GDM1 (cell line): ENCODE data around the gene RAB28.

ENCODE experiments used
- DNase-seq: peaks from one replicate; lab custom pipeline; 2025; lab: John Stamatoyannopoulos, UW

The RAB28 gene

DNA sequence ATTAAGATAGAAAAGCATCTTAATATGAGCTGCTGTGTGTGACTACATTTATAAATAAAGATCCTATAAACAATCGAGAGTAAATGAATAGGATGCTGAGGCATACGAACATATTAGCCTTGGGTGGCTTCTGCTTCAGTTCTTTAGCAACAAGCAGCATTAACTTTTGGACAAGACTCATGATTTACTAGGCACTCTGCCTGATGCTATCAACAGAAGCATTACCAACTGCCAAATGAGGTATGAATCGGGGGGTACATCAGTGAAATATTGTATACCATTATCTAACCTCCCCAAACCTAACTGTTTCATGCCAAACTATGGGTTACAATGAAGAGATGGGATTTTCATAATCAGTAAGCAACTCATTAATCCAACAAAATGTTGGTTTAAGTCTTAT lies 113.1 kb downstream of the RAB28 start:
- no peak for DNase-seq

DNA sequence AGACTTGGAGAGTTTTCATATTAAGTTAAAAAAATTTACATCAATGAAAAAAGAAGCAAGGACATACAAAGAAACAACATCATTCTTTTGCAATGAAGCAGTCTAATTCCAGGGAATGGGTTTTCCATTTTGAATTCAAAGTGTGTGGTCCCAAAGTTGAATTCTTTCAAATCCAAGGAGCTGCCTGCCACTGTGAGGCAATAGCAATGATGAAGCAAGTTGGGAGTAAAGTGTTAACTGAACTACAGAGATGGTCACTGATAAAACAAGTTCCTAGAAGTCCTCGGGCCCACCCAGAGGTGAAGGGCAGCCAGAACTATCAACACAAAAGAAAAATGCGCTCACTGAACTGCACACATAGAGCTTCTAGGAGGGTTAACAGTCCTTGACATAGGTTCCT lies 115.9 kb downstream of the RAB28 start:
- DNase-seq, result no peak

DNA sequence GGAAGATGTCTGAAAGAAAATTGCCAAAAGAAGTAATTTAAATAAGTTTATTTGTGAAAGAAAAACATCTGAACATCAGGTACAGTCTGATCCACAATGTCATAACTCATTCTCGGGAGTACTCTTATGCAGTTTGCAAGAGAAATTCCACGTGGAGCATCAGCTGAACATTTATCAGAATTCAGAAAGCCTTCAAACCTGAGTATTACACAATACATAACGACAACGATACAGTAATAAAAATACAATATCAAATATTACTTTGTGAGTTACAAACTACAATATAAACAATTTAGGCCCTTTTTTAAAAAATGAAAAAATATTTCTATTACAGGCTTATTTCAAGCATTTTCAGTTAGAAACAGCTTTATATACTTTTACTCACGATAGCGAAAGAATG lies 116.4 kb downstream of the RAB28 start:
- no peak for DNase-seq

DNA sequence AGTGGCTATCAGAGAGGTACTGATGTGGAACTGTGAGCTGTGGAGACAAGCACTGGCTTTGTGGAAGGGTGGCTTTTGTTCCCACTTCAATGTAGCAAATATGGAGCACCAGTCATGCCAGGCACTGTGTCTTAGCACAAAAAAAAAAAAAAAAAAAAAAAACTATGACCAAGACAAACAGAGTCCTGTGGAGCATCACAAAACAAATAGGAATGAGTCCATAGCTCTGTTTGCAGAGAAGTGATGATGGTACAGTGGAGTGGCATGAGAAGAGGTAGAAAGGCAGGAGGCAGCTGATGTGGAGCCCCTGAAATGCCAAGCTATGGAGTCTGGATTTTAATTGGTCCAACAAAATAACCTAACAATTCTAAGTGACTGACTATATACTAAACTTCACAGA lies 116.9 kb downstream of the RAB28 start:
- no peak for DNase-seq

DNA sequence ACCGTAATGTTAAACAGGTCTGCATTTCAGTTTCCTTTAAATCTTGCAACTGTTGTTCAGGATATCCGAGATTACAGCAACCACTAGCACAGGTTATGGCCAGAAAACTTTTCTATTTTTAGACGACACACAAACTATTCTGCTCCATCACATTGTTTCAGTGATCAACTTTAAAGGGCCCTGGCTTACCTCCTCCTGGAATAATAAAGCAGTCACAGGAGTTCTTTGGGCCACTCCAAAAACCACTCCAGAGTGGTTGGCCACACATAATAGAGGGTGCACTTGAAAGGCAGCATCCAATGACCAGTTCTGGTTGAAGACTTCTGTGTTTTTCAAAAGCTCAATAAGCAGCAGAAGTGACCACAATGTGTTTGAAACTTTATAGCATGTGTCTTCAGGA lies 118.9 kb downstream of the RAB28 start:
- no peak for DNase-seq

DNA sequence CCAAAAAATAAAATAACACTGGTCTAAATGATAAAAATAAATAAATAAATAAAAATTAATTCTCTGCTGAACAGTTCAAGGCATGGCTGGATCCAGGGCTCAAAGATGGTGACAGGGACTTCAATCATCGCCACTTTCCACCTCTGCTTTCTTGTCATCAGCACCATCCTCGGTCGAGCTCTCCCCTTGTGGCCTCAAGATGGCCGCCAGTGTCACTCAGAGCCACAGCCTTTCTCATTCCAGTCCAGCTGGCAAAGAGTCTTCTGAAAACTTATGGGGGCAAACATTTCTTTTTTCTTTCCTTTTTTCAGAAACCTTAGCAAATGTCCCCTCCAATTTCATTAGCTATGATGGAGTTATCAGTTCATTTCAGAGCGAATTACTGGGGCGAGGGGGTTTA lies 119.5 kb downstream of the RAB28 start:
- no peak for DNase-seq

DNA sequence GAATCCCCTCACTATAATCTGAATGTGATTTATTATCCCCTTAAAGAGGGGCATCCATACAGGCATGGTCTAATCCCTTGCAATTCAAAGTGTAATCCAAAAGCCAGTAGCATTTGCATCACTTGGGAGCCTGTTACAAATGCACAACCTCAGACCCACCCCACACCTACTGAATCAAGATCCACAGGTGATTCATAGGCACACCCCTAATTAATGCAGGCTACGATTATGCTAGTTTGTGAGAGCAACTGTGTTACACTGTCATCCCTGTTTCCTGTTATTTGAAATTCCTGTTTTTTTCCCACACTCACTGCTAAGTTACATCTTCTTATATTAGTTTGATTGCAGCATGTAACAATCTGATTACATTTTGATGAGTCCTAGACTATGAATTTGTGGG lies 120.0 kb downstream of the RAB28 start:
- DNase-seq, result no peak

DNA sequence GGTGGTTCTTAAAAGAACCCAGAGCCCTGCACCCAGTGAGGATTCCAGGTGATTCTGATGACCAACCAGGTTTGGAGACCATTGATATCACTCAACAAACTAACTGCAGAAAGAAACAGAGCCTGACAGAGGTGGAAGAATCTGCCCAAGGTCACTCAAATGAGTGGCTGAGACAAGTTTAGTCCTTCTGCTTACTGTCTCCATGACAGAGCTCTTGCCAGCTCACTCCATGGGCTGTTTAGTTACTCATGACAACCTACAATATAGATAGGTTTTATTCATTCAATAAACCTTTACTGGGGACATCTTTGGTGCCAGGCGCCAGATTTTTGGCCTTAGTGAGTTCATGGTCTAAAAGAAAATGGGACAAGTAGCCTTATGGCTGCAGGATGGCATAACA lies 124.3 kb downstream of the RAB28 start:
- no peak for DNase-seq

DNA sequence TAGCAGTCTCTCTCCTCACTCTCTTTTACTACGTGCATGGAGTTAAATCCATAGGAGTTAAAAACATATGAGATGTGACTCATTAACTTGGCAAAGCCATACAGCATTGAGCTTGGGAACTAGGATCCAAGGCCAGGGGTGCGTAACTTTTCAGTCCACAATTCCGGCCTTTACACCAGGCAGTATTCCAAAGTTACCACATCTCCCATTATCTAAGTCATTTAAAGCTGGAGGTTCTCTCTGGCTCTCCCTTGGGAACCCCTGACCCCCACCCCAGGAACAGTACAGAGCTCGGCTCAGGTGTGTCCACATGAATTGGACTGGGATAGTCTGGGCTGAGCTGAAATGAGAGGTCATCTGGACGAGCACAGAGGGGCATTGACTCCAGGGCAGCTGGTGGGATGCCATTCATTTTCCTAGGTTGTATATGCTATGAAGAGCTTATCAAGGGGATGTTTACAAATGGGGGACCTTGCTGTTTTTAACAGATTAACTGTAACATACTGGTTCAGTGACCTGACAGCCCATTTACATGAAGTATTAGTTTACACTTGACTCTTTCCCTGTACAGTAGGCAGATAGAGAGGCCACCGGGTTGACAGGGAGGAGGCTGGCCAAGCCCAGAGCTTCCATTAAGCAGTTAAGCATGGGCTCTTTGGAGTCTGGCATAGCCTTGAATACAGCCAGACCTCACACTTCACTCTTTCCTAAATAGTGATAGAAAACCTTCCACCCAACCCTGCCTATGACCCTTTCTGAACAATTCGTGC lies 128.8 kb downstream of the RAB28 start:
- DNase-seq, result no peak

DNA sequence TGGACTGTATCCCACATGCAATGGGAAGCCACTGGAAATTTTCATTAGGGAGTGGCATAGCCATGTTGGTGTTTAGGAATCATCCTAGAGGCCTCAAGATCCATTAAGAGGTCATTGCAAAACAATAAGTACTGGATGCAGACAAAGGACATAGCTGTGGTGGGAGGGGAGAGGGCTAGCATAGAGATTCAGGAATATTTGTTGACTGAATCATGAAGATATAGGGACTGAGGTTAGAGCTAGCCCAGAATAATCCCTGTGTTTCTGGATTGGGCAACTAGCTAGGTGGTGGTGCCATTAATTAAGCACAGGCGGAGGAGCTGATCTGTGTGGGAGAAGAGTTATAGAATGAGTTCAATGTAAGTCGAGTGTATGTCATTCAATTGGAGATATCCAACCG lies 135.0 kb downstream of the RAB28 start:
- DNase-seq, result no peak

DNA sequence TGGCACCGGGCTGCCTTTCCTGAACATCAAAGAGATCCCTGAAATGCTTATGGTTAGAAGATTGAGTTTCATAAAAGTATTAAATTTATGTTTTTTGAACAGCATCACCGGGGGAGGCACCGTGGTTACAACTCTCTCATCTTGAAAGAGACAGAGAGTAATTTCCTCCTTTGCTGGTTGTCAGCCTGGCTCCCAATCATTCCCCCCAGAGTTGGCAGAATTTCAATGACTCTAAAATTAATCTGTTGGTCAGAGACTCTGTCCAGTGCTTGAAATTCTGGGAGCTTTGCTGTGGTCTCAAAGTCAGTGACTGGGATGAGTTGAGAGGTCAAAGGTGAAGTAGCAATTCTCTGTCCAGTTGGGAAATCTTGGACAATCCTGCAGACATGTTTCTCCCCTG lies 135.9 kb downstream of the RAB28 start:
- no peak for DNase-seq

DNA sequence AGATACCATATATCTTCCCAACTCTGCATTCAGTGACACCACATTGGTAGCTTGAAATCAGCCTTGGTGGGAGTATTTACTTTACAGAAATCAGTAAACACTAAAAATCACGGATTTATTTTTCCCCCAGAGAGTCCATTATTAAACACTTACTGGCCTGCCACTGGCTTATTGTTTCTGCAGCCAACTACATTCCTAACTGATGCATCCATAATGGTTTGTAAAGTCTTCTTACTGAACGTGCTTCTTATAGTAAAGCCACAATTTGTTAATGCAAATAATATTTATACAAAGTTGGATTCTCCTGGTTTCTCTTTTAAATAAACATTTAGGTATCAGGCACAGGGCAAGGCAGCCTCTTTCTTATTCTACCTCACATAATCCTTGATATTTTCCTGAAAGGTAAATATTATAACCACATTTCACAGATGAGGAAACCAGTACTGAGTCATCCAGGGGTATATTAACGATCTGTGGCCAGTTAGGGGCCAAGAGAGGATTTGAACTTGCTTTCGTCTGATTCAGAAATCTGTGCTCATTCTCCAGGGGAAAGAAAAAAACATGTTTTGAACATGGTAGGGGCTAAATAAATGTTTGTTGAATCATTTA lies 136.5 kb downstream of the RAB28 start:
- DNase-seq, result no peak

DNA sequence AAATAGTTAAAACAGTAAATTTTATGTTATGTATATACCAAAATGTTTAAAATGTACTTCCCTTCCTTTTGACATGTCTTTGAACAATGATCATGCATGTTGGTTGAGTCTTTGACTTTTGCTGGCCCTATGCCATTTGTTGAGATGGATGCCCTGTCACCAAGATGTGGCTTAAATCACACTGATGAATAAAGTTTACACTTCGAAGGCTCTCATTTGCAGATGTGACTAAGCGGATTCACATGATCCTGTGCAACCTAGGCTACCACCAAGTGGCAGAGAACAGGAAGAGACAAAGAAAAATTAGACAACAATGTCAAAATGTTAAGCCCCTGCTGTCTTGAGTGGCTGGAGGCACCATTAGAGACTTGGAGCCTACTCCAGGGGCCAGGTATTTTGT lies 139.9 kb downstream of the RAB28 start:
- no peak for DNase-seq

DNA sequence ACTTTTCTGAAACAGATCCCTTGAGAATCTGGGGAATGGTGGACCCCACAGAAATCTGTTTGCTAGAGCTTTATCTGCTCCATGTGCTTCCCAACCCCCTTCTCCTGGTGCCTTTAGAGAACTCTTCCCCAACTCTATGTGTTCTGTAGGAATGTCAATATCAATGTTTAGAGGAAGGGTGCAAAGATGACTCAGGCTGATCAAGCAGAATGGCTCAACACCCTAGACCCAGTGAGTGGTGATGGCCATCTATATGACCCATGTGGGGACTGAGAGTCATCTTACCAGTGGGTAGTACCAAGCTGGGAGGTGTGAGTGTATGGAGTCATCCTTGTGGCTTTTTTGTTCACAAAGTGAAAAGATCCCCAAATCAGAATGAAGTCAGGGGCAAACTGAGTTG lies 143.5 kb downstream of the RAB28 start:
- DNase-seq, result no peak

DNA sequence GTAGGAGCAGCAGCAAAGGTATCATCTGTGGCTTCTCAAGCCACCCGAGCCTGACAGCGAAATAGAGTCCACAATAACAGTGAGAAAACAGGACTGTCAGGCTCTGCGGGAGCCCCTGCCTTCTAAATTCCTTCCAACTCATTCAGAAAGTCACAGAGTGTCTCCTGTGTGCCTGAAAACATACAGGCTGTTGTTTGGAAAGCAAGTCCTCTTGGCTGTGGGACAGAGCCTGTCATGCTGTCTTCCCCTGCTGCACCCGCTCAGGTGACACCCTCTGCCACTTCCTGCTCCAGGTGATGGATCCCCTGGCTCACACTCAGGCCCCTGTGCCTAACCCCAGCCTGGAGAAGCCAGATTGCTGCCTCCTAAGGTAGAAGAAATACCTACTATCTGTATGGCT lies 152.3 kb downstream of the RAB28 start:
- no peak for DNase-seq

DNA sequence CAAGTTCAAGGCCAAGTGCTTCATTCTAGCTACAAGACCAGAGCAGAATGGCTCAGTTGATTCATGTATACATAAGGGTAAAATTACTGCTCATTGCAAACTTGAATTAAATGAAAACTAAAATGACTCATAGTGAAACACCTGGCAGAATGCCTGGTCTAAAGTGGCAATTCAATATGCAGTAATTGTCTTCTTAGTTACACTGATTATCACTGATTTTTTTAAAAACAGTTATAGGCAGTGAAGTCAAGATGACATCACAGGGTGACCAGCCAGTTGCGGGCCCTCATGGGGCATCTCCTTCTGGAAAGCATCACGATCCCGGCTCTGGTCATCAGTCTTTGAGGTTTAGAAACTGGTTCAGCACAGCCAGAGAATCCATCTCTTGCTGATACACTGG lies 154.2 kb downstream of the RAB28 start:
- DNase-seq, result no peak

DNA sequence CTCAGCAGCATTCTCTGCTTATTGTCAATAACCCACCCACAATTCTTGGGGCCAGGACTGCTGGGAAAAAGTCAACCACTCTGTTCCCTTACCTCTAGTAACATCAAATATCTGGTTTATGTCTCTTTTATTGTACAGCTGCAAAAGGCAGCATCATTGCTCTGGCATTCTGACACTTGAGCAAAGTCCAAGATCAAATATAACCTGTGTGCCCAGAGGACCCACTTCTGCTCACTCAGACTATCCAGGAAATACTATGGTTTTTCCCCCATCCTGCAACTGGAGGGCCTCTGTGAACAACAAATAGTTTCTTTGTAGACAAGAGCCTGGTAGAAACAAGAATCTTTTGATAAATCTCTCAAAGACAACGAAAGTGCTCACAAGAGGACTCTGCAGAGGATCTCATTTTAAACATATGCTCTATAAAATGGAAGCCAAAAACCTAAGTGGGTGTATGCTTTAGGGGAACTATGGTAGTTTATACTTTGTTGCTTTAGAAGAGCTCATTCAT lies 154.7 kb downstream of the RAB28 start:
- DNase-seq, result no peak

DNA sequence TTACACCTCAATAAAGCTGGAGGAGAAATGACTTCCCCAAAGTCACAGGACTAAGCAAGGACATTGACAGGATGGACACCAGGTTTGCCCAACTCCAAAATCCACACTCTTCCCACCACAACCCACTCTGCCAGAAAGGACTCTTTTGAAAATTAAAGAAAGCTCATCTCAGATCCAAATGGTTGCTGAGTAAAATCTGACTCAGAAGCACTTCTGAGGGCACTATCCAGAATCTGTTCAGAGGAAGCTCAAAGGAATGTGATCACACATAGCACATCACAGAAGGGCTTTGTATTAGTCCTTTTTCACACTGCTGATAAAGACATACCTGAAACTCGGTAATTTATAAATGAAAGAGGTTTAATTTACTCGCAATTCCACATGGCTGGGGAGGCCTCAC lies 155.5 kb downstream of the RAB28 start:
- DNase-seq, result no peak

DNA sequence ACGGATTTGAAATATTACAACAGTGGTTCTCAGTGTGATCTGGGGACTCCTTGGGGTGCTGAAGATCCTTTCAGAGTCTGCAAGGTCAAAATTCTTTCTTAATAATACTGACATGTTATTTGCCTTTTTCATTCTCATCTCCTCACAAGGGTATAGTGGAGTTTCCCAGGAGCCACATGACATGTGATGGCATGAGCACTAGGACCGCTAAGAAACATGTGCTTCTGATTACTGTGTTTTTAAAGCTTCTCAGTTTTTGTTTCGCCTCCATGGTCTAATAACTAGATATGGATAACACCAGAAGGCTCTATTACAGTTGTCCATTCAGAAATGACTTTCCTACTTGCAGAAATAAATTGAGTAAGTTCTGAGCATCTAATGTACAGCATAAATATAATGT lies 156.1 kb downstream of the RAB28 start:
- DNase-seq, result no peak

DNA sequence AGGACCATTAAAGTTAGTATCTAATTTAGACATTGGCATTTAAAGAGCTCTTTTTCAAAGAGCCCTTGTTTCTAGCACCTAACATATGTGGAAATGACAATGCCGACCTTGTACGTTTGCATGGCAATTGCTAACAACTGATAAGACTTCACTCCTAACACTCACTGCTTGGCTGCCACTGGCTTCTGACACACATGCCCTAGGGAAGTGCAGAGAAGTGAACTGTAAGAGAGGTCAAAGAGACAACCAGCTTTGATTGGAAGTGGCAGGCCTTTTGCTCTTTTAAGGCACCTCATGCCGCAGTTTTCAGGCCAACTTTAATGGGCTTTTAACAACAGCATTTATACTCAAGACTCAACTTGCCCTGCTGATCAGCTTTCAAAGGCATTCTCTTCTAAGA lies 158.4 kb downstream of the RAB28 start:
- no peak for DNase-seq

DNA sequence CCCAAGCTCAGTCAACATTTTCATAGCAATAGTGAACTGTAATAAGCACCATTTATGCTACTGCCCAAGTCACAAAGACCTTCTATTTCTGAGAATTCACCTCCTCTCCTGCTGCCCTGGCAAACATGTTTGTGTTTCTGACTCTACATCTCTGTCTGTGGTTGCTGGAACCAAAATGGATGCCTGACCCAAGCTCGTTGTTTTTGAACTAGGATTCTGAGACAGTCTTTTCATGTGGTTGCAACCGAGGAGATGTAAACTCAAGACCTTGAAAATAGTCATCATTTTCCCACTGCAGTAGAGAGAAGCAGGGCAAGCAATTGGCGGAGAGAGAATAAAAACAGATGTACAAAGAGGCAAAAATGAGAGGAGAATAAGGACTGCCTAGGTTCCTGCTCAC lies 160.2 kb downstream of the RAB28 start:
- DNase-seq, result no peak

DNA sequence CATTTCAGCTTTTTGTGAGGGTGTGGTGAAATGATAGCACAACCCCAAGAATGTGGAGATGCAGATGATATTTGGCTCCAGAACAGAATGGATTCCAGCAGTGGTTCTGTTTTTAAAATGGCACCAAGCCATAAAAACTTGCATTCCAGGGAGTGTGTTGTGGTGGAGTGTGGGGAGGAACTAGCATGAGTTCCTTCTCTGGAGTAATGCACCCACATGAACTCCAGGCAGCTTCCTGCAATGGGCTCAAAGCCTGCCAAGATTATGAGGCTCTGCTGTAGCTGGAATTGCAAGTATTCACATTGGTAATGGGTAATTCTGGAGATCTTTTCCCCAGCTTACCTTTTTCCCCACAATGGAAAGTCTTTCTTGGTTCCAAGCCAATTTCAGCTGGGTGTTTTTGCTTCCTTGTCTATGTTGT lies 161.4 kb downstream of the RAB28 start:
- DNase-seq, result no peak
